ENCODE results near the gene SCLY.

DNA sequence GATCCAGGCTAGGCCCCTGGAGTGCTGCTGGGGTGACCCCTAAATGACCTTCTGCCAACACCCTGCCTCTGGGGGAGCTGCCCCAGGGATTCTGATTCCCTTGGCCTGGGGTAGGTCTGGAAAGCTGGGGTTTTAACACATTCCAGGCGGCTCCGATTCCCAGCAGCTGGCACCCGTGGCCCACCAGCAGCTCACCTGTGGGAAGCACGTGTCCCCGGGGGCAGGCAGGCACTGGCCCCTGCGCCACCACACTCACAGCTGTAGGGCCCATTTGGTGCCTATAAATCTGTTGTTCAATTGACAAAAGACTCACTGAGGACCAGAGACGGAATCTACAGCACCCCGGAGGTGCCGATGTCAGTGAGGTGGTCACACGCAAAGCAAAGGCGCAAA, 73.6 kb downstream of the SCLY start:
- TF ChIP-seq, protein P1, sequence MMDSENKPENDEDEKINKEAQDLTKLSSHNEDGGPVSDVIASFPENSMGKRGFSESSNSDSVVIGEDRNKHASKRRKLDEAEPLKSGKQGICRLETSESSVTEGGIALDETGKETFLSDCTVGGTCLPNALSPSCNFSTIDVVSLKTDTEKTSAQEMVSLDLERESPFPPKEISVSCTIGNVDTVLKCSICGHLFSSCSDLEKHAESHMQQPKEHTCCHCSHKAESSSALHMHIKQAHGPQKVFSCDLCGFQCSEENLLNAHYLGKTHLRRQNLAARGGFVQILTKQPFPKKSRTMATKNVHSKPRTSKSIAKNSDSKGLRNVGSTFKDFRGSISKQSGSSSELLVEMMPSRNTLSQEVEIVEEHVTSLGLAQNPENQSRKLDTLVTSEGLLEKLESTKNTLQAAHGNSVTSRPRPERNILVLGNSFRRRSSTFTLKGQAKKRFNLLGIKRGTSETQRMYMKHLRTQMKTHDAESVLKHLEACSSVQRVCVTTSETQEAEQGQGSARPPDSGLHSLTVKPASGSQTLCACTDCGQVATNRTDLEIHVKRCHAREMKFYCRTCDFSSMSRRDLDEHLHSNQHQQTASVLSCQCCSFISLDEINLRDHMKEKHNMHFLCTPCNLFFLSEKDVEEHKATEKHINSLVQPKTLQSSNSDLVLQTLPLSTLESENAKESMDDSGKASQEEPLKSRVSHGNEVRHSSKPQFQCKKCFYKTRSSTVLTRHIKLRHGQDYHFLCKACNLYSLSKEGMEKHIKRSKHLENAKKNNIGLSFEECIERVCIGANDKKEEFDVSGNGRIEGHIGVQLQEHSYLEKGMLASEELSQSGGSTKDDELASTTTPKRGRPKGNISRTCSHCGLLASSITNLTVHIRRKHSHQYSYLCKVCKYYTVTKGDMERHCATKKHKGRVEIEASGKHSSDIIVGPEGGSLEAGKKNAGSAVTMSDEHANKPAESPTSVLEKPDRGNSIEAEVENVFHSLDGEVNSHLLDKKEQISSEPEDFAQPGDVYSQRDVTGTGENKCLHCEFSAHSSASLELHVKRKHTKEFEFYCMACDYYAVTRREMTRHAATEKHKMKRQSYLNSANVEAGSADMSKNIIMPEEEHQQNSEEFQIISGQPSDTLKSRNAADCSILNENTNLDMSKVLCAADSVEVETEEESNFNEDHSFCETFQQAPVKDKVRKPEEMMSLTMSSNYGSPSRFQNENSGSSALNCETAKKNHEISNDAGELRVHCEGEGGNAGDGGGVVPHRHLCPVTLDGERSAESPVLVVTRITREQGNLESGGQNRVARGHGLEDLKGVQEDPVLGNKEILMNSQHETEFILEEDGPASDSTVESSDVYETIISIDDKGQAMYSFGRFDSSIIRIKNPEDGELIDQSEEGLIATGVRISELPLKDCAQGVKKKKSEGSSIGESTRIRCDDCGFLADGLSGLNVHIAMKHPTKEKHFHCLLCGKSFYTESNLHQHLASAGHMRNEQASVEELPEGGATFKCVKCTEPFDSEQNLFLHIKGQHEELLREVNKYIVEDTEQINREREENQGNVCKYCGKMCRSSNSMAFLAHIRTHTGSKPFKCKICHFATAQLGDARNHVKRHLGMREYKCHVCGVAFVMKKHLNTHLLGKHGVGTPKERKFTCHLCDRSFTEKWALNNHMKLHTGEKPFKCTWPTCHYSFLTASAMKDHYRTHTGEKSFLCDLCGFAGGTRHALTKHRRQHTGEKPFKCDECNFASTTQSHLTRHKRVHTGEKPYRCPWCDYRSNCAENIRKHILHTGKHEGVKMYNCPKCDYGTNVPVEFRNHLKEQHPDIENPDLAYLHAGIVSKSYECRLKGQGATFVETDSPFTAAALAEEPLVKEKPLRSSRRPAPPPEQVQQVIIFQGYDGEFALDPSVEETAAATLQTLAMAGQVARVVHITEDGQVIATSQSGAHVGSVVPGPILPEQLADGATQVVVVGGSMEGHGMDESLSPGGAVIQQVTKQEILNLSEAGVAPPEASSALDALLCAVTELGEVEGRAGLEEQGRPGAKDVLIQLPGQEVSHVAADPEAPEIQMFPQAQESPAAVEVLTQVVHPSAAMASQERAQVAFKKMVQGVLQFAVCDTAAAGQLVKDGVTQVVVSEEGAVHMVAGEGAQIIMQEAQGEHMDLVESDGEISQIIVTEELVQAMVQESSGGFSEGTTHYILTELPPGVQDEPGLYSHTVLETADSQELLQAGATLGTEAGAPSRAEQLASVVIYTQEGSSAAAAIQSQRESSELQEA (CRISPR knock-in tag; IDR thresholded peaks at IDR 0.05; ENCODE audit: not compliant biosample characterization) = no peak
- TF ChIP-seq RARG (CRISPR knock-in tag; IDR thresholded peaks at IDR 0.05; ENCODE audit: low read depth) (no peak), POLR2AphosphoS5 (IDR thresholded peaks at IDR 0.05; ENCODE audit: low read depth, low read length) (no peak), MAX (IDR thresholded peaks at IDR 0.05) (no peak), ATF1 (CRISPR knock-in tag; IDR thresholded peaks at IDR 0.05) (no peak), EP300 (IDR thresholded peaks at IDR 0.05; ENCODE audit: low read depth in 2 of 2, low read length in 2 of 2) (no peak), EP300 (CRISPR knock-in tag; IDR thresholded peaks at IDR 0.05; ENCODE audit: borderline replicate concordance) (no peak), USF2 (IDR thresholded peaks at IDR 0.05; ENCODE audit: low read depth, low read length) (no peak), USF2 (CRISPR knock-in tag; IDR thresholded peaks at IDR 0.05; ENCODE audit: borderline replicate concordance) (no peak), MAZ (IDR thresholded peaks at IDR 0.05; ENCODE audit: borderline replicate concordance, low read depth, low read length) (no peak), MAZ (CRISPR knock-in tag; IDR thresholded peaks at IDR 0.05; ENCODE audit: low read depth) (no peak)
- TF ChIP-seq, protein P2, sequence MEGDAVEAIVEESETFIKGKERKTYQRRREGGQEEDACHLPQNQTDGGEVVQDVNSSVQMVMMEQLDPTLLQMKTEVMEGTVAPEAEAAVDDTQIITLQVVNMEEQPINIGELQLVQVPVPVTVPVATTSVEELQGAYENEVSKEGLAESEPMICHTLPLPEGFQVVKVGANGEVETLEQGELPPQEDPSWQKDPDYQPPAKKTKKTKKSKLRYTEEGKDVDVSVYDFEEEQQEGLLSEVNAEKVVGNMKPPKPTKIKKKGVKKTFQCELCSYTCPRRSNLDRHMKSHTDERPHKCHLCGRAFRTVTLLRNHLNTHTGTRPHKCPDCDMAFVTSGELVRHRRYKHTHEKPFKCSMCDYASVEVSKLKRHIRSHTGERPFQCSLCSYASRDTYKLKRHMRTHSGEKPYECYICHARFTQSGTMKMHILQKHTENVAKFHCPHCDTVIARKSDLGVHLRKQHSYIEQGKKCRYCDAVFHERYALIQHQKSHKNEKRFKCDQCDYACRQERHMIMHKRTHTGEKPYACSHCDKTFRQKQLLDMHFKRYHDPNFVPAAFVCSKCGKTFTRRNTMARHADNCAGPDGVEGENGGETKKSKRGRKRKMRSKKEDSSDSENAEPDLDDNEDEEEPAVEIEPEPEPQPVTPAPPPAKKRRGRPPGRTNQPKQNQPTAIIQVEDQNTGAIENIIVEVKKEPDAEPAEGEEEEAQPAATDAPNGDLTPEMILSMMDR (CRISPR knock-in tag; IDR thresholded peaks at IDR 0.05) = no peak
